HL-60/S4 (cell line): Measurements from ENCODE around the gene IGFL3.

ENCODE experiments used
- in situ Hi-C: fragments of 300-500 bp; cut with MboI; formaldehyde crosslinking; loops from 2 replicates; pipeline ENCODE4 v1.14.3; 2022; ENCODE audit warnings: low sequenced_read_pairs

IGFL3 gene

DNA sequence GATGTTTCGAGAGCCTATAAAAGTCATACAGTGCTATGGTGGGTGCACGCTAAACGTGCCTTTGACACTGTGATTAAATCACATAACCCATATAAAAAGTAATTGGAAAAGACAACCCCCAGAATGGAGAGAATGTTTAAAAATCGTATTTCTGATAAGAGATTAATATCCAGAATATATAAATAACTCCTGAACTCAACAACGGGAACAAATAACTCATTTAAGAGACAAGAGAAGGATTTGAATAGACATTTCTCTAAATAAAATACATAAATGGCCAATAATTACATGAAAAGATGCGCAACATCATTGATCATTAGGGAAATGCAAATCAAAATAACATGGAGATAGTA, 46.7 kb downstream of the IGFL3 start:
- in situ Hi-C loops = no loop called here

DNA sequence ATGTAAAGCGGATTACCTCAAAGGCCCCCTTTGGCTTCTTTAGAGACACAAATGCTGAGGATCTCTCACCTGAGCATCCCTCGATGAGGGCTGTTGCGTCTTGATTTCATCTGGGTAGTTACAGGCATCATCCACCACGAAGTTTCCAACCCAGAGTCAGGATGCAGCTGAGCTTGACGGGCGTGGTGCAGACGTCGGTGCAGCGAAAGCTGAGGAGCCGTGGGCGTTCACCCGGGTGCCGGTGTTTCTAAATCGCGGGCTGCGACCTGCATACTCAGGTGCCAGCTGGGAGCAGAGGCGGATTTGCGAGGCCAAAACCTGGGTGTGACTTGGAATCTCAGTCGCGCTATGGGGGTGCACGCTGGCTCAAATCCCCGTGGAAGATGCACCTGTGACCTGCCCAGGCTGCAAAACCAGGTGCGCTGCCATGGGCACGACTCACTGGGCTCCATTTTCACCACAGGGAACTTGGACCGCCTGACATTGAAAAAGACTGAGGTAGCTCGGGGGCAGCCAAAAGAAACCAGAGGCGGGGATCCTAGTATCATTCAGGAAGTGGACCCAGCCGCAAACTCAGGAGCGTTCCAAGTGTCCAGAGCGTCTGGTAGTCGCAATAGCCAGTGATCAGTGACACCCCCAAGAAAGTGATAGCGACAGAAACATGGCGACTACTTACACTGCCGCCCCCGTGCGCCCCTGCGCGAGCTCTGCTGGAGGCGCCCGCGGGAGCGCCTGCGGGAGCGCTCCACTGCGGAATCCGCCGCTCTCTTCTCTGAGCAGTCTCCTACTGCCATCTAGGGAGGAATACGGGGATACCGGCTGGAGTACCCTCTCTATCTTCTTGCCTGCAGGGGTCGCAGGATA, 47.3 kb downstream of the IGFL3 start:
- in situ Hi-C loops = no loop called here

DNA sequence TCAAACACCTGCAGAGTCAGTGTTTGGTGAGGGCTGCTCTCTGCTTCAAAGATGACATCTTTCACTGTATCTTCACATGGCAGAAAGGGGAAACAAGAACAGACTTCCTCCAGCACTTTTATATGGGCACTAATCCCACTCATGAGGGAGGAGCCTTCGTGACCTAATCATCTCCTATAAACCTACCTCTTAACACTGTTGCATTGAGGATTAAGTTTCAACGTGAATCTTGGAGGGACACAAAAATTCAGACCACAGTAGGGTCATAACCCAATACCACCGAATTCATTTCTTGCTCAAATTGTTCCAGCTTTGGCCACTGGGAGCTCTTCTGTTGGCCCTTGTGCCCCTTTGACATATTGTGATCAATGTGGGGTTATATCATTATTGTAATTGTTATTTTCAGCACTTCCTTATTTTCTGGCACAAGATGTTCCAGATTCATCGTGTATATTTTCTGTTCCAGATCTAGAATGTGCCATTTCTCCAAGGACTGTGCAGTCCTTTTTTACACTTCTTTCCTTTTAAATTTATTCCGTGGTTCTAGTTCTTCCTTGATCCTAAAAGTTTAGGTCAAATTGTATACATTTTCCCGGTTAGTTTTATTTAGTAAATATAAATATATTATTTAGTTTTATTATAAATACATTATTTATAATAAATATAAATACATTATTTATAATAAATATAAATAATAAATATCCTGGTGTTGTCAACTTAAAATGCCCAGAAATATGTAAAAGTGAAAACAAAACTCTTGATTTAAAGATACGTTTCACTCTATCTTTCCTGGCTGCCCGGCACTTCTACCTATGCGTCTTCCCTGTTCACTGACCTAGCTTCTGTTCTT, 48.2 kb downstream of the IGFL3 start:
- in situ Hi-C loops = no loop called here

DNA sequence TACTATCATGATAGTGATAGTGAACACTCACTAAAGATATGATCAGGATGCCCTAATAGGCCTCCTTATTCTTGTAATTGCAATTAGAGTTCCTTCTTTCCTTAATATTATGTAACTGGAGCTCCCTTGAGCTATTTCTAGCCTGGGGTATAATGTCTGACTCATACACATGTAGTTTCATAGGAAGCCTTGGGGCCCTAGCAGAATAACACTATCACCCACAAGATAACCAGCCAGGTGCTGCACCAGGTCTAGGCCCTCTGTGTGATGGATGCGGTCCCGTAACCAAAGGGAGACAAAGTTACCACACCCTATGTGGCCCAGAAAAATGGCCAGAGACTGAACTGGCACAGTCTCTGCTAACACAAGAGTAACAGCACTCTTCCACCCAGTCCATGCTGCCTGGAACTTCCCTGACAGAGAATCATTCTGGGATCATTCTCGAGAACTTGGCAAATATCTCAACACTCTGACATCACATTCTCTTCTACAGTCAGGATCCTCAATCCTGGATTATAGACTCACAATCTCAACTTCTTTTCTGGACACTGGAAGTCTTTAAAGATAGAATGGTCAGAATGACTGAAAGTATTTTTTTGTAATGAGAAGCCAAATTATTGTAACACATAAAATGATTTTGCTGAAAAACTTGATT, 51.1 kb downstream of the IGFL3 start:
- in situ Hi-C loops = no loop called here
